H9 (cell line): Measurements from ENCODE around the gene NUP205. TPM values are rescaled to one million over a fixed set of nuclear protein-coding genes. Genes with fewer than 3 reads are reported as not detected.

Source experiments
- DNase-seq: peaks from one replicate; pipeline ENCODE4 v3.0.0-alpha.2; 2017
- H2AFZ ChIP-seq: one replicate; pipeline ENCODE4 v1.6.1; 2013; ENCODE audit warnings: mild to moderate bottlenecking, low read length, control low read depth, moderate library complexity
- H2AK5ac ChIP-seq: 2 replicates; pipeline ENCODE4 v1.6.1; 2013; ENCODE audit warnings: low read length, control low read depth, mixed read lengths; ENCODE audit not compliant: insufficient read length
- H2BK120ac ChIP-seq: one replicate; pipeline ENCODE4 v1.6.1; 2013; ENCODE audit warnings: low read depth, mild to moderate bottlenecking, low read length, control low read depth, inconsistent platforms; ENCODE audit not compliant: poor library complexity, severe bottlenecking
- H2BK12ac ChIP-seq: 2 replicates; pipeline ENCODE4 v1.6.1; 2013; ENCODE audit warnings: low read length, control low read depth, mixed read lengths, low read depth; ENCODE audit not compliant: insufficient read length
- H2BK15ac ChIP-seq: 2 replicates; pipeline ENCODE4 v1.6.1; 2013; ENCODE audit warnings: low read depth, low read length, control low read depth
- H2BK20ac ChIP-seq: one replicate; pipeline ENCODE4 v1.6.1; 2013; ENCODE audit warnings: low read depth, mild to moderate bottlenecking, low read length, control low read depth, inconsistent platforms; ENCODE audit not compliant: poor library complexity, severe bottlenecking
- H2BK5ac ChIP-seq: 2 replicates; pipeline ENCODE4 v1.6.1; 2013; ENCODE audit warnings: low read length, control low read depth, mixed read lengths; ENCODE audit not compliant: insufficient read length
- H3K14ac ChIP-seq: 2 replicates; pipeline ENCODE4 v1.6.1; 2013; ENCODE audit warnings: low read length, control low read depth; ENCODE audit not compliant: insufficient read depth
- H3K18ac ChIP-seq: 2 replicates; pipeline ENCODE4 v1.6.1; 2013; ENCODE audit warnings: low read depth, mild to moderate bottlenecking, mixed read lengths, low read length, control low read depth; ENCODE audit not compliant: insufficient read length
- H3K23ac ChIP-seq: 2 replicates; pipeline ENCODE4 v1.6.1; 2013; ENCODE audit warnings: low read length, control low read depth, mixed read lengths, low read depth; ENCODE audit not compliant: insufficient read length
- H3K23me2 ChIP-seq: 2 replicates; pipeline ENCODE4 v1.6.1; 2013; ENCODE audit warnings: low read depth, mild to moderate bottlenecking, mixed read lengths, low read length, control low read depth; ENCODE audit not compliant: insufficient read length, poor library complexity, severe bottlenecking
- H3K27ac ChIP-seq: 2 replicates; pipeline ENCODE4 v1.5.1; 2013; ENCODE audit warnings: low read length, control low read depth, mixed read lengths, low read depth; ENCODE audit not compliant: insufficient read length
- H3K27me3 ChIP-seq: 2 replicates; pipeline ENCODE4 v1.6.1; 2013; ENCODE audit warnings: low read length, control low read depth, inconsistent platforms; ENCODE audit not compliant: insufficient read depth
- H3K4ac ChIP-seq: 2 replicates; pipeline ENCODE4 v1.6.1; 2013; ENCODE audit warnings: low read depth, mild to moderate bottlenecking, control low read depth, inconsistent platforms, low read length, moderate library complexity
- H3K4me1 ChIP-seq: 2 replicates; pipeline ENCODE4 v1.6.1; 2013; ENCODE audit warnings: low read length, control low read depth, inconsistent platforms; ENCODE audit not compliant: insufficient read depth
- H3K4me2 ChIP-seq: 2 replicates; pipeline ENCODE4 v1.6.1; 2013; ENCODE audit warnings: low read length, control low read depth, mixed read lengths; ENCODE audit not compliant: insufficient read length, insufficient read depth
- H3K56ac ChIP-seq: 2 replicates; pipeline ENCODE4 v1.6.1; 2013; ENCODE audit warnings: low read depth, mild to moderate bottlenecking, mixed read lengths, low read length, control low read depth; ENCODE audit not compliant: insufficient read length
- H3K79me1 ChIP-seq: 2 replicates; pipeline ENCODE4 v1.6.1; 2013; ENCODE audit warnings: low read depth, mild to moderate bottlenecking, moderate library complexity, low read length, control low read depth, inconsistent platforms; ENCODE audit not compliant: insufficient read depth, poor library complexity, severe bottlenecking
- H3K79me2 ChIP-seq: 2 replicates; pipeline ENCODE4 v1.6.1; 2013; ENCODE audit warnings: low read length, control low read depth, inconsistent platforms; ENCODE audit not compliant: insufficient read depth
- H3K9ac ChIP-seq: 2 replicates; pipeline ENCODE4 v1.6.1; 2013; ENCODE audit warnings: low read length, control low read depth, mixed read lengths; ENCODE audit not compliant: insufficient read length; ENCODE audit errors: extremely low read depth
- H3K9me3 ChIP-seq: one replicate; pipeline ENCODE4 v1.6.1; 2013; ENCODE audit warnings: low read depth, low read length, inconsistent platforms; ENCODE audit not compliant: control insufficient read depth
- H3T11ph ChIP-seq: one replicate; pipeline ENCODE4 v1.6.1; 2013; ENCODE audit warnings: mild to moderate bottlenecking, low read length, control low read depth, inconsistent platforms
- H4K20me1 ChIP-seq: one replicate; pipeline ENCODE4 v1.6.1; 2013; ENCODE audit not compliant: control insufficient read depth, insufficient read length, insufficient read depth
- H4K5ac ChIP-seq: 2 replicates; pipeline ENCODE4 v1.6.1; 2013; ENCODE audit warnings: low read depth, mild to moderate bottlenecking, mixed read lengths, low read length, control low read depth; ENCODE audit not compliant: insufficient read length
- H4K8ac ChIP-seq: replicated peaks from 2 replicates; pipeline ENCODE4 v1.6.1; 2013; ENCODE audit warnings: low read length, control low read depth, mixed read lengths, low read depth; ENCODE audit not compliant: insufficient read length
- H4K91ac ChIP-seq: 2 replicates; pipeline ENCODE4 v1.6.1; 2013; ENCODE audit warnings: low read depth, mild to moderate bottlenecking, moderate library complexity, mixed read lengths, low read length, control low read depth; ENCODE audit not compliant: insufficient read length
- H3K27ac Mint-ChIP-seq, 3 experiments: 2 replicates in 2 of 3; 3 replicates in 1 of 3; pipeline ENCODE4 v1.8.0; 2020 to 2021; ENCODE audit warnings: mixed read lengths in 3 of 3, mild to moderate bottlenecking in 1 of 3, moderate library complexity in 1 of 3
- H3K27me3 Mint-ChIP-seq: 2 replicates; pipeline ENCODE4 v1.8.0; 2021; ENCODE audit warnings: low read depth, mild to moderate bottlenecking, moderate library complexity, mixed read lengths
- H3K36me3 Mint-ChIP-seq, 3 experiments: 2 replicates in 2 of 3; 3 replicates in 1 of 3; pipeline ENCODE4 v1.8.0; 2020 to 2021; ENCODE audit warnings: low read depth in 3 of 3, mixed read lengths in 3 of 3; ENCODE audit not compliant: insufficient read depth in 1 of 3
- H3K4me1 Mint-ChIP-seq, 2 experiments: 2 replicates each; pipeline ENCODE4 v1.8.0; 2020; ENCODE audit warnings: mixed read lengths in 2 of 2
- H3K4me3 Mint-ChIP-seq, 2 experiments: 2 replicates in 1 of 2; 3 replicates in 1 of 2; pipeline ENCODE4 v1.8.0; 2020 to 2021; ENCODE audit warnings: mild to moderate bottlenecking in 2 of 2, mixed read lengths in 2 of 2, moderate library complexity in 1 of 2
- H3K9me3 Mint-ChIP-seq, 2 experiments: 2 replicates in 1 of 2; 3 replicates in 1 of 2; pipeline ENCODE4 v1.8.0; 2020; ENCODE audit warnings: mild to moderate bottlenecking in 2 of 2, mixed read lengths in 2 of 2, moderate library complexity in 1 of 2
- CTCF ChIP-seq: fragments of 200-600 bp; sonication (generic); conservative IDR thresholded peaks from 3 replicates; pipeline ENCODE4 v1.8.0; 2021; ENCODE audit warnings: antibody characterized with exemption, mild to moderate bottlenecking
- WGBS: extraction: QIAGEN DNeasy Blood & Tissue Kit; methylation state at CpG from one replicate; pipeline ENCODE4 v1.1.7; 2013; ENCODE audit warnings: missing lambda C conversion rate, low lambda C conversion rate, mixed read lengths; ENCODE audit not compliant: insufficient read length; ENCODE audit errors: extremely low coverage; 5-methylcytosine and 5-hydroxymethylcytosine counted together
- total RNA-seq: library from RNA; stranded (reverse); gene quantifications from 2 replicates; pipeline ENCODE4 v1.2.1, GENCODE V29; 2021

The NUP205 gene
- total RNA-seq, 1 experiment from 2014 or later = 158 TPM

- Histone ChIP-seq H3K4me1 (no peaks in the 10 kb centered on the region), H3K27me3 (no peaks in the 10 kb centered on the region), H3K79me1 (peaks cover under 1% of the 10 kb centered on the region), H3K4ac (no peak overlapping the region), H3K23ac (no peak overlapping the region), H2BK15ac (no peak overlapping the region), H3T11ph (no peak overlapping the region), H3K27ac (no peak overlapping the region), H2AK5ac (no peak overlapping the region), H2BK20ac (no peak overlapping the region), H3K4me2 (no peak overlapping the region), H2AFZ (no peak overlapping the region), H2BK120ac (no peak overlapping the region), H4K8ac (no peak overlapping the region), H2BK5ac (no peak overlapping the region), H3K14ac (no peak overlapping the region), H3K9ac (no peak overlapping the region), H4K91ac (no peak overlapping the region), H2BK12ac (no peak overlapping the region), H3K23me2 (no peaks in the 10 kb centered on the region), H3K9me3 (no peaks in the 10 kb centered on the region), H3K56ac (no peak overlapping the region), H3K18ac (no peak overlapping the region), H4K5ac (no peak overlapping the region), H4K20me1 (no peaks in the 10 kb centered on the region), H3K79me2 (peaks cover 4% of the 10 kb centered on the region; the same call in 1 of the 2 replicates)
- Mint-ChIP-seq H3K9me3 (peaks cover 0 to 4% of the 10 kb centered on the region in 2 experiments; a peak in 2 of 5 replicates), H3K4me1 (peaks cover 3 to 8% of the 10 kb centered on the region in 2 experiments; a peak in 2 of 4 replicates), H3K36me3 (peaks cover 5 to 36% (median 22%) of the 10 kb centered on the region in 3 experiments), H3K27ac (no peak overlapping the region), H3K27me3 (no peaks in the 10 kb centered on the region), H3K4me3 (no peak overlapping the region)
- no CpG with 5 or more reads among the region's 6 CpGs for WGBS
- no peak for DNase-seq
- TF ChIP-seq CTCF = no peak
Observed at GRCh38 chr7:135673360-135673706, 115.6 kb downstream of the NUP205 start.
